Lung (tissue), 16 donors: ENCODE data around the gene PXYLP1. TPM values are rescaled to one million over a fixed set of nuclear protein-coding genes. Genes with fewer than 3 reads are reported as not detected.
A peak's percentile ranks its signal among the peaks of the same experiment; 100 is the strongest.

Source experiments
- ATAC-seq: fragments of 200-7000 bp; cut with Tn5 transposase; one replicate; pipeline ENCODE4 v1.9.1; 2020; ENCODE audit warnings: moderate number of reproducible peaks; ENCODE audit not compliant: insufficient read depth, low FRiP score
- DNase-seq, 3 donors: peaks; one replicate each; pipeline ENCODE4 v3.0.0-alpha.2; 2013 to 2017
- H3K27ac ChIP-seq, 2 donors: one replicate each; pipeline ENCODE4 v1.5.1; 2013; ENCODE audit warnings: mild to moderate bottlenecking in 2 of 2, moderate library complexity in 2 of 2, control low read depth in 1 of 2, inconsistent platforms in 1 of 2, low read depth in 1 of 2, low read length in 1 of 2
- H3K27me3 ChIP-seq, 3 donors: one replicate each; pipeline ENCODE4 v1.5.1; 2013; ENCODE audit warnings: low read length in 2 of 3; ENCODE audit not compliant: control insufficient read depth in 3 of 3, insufficient read depth in 3 of 3
- H3K36me3 ChIP-seq, 4 donors: one replicate each; pipeline ENCODE4 v1.5.1; 2013; ENCODE audit warnings: low read length in 4 of 4, mild to moderate bottlenecking in 1 of 4, moderate library complexity in 1 of 4; ENCODE audit not compliant: control insufficient read depth in 4 of 4, insufficient read depth in 4 of 4
- H3K4me1 ChIP-seq, 5 donors: one replicate each; pipeline ENCODE4 v1.5.1; 2013; ENCODE audit warnings: low read length in 5 of 5, mild to moderate bottlenecking in 2 of 5, moderate library complexity in 1 of 5; ENCODE audit not compliant: control insufficient read depth in 5 of 5, insufficient read depth in 5 of 5
- H3K4me3 ChIP-seq: one replicate; pipeline ENCODE4 v1.5.1; 2013; ENCODE audit warnings: mild to moderate bottlenecking, control low read depth, moderate library complexity
- H3K9ac ChIP-seq, 2 donors: one replicate each; pipeline ENCODE4 v1.5.1; 2013; ENCODE audit warnings: low read length in 2 of 2, control low read depth in 1 of 2; ENCODE audit not compliant: insufficient read depth in 1 of 2
- H3K9me3 ChIP-seq, 4 donors: one replicate each; pipeline ENCODE4 v1.5.1; 2013; ENCODE audit warnings: low read length in 3 of 4, mild to moderate bottlenecking in 1 of 4, moderate library complexity in 1 of 4; ENCODE audit not compliant: control insufficient read depth in 4 of 4, insufficient read depth in 3 of 4
- whole genome bisulfite sequencing, 2 donors: extraction: QIAGEN DNeasy Blood & Tissue Kit; methylation state at CpG; one replicate each; pipeline ENCODE4 v1.1.7; 2013; 5-methylcytosine and 5-hydroxymethylcytosine counted together
- long read RNA-seq, 5 donors: transcript quantifications; one replicate each; lab custom pipeline, GENCODE V29; 2026
- polyA plus RNA-seq, 2 donors: library from polyadenylated mRNA; stranded (reverse); fragments of 200-250 nt; gene quantifications; one replicate each; pipeline ENCODE4 v1.2.1, GENCODE V29; 2013
- total RNA-seq, 2 donors: library from RNA; depleted of rRNA in 1 of 2; stranded (reverse); fragments of >200 nt in 1 of 2; gene quantifications; one replicate each; pipeline ENCODE4 v1.2.1, GENCODE V29; 2014 to 2021
- TF ChIP-seq, protein P1 (sequence below): IDR thresholded peaks from 2 replicates; pipeline ENCODE4 v1.5.1; 2012; ENCODE audit warnings: mild to moderate bottlenecking; ENCODE audit errors: control extremely low read depth, extremely low read depth
- donor health status: control.
- donor health status: control.
- donor health status: Bipolar disorder and iron deficiency.
- donor health status: healthy.
- donor health status: DM: yes; HTN: yes; CAD: no.

PXYLP1 gene
- total RNA-seq = 10 to 100 TPM in 1 of 2 donors, 1 to 10 TPM in 1; 8.5 to 17.8 TPM
- 1 to 10 TPM; 6.3 TPM for polyA plus RNA-seq
- long read RNA-seq, donor 1, transcript PXYLP1-201 (6 exons, 3,281 nt) = major isoform, 11 of 18 reads
- long read RNA-seq, donor 1, partial matches to known transcripts = 0 of 18 reads
- long read RNA-seq, donor 1, other reads (novel, unspliced or antisense) = 5 of 18 reads
- long read RNA-seq, donor 2, partial matches to known transcripts = 0 of 1 reads
- long read RNA-seq, donor 2, other reads (novel, unspliced or antisense) = 0 of 1 reads
- long read RNA-seq, donor 3, partial matches to known transcripts = 0 of 5 reads
- long read RNA-seq, donor 3, other reads (novel, unspliced or antisense) = 0 of 5 reads
- long read RNA-seq, donor 4, partial matches to known transcripts = 0 of 4 reads
- long read RNA-seq, donor 4, other reads (novel, unspliced or antisense) = 0 of 4 reads
- long read RNA-seq, donor 5, transcript PXYLP1-201 (6 exons, 3,281 nt) = major isoform, 15 of 15 reads
- long read RNA-seq, donor 5, partial matches to known transcripts = 0 of 15 reads
- long read RNA-seq, donor 5, other reads (novel, unspliced or antisense) = 0 of 15 reads

DNA sequence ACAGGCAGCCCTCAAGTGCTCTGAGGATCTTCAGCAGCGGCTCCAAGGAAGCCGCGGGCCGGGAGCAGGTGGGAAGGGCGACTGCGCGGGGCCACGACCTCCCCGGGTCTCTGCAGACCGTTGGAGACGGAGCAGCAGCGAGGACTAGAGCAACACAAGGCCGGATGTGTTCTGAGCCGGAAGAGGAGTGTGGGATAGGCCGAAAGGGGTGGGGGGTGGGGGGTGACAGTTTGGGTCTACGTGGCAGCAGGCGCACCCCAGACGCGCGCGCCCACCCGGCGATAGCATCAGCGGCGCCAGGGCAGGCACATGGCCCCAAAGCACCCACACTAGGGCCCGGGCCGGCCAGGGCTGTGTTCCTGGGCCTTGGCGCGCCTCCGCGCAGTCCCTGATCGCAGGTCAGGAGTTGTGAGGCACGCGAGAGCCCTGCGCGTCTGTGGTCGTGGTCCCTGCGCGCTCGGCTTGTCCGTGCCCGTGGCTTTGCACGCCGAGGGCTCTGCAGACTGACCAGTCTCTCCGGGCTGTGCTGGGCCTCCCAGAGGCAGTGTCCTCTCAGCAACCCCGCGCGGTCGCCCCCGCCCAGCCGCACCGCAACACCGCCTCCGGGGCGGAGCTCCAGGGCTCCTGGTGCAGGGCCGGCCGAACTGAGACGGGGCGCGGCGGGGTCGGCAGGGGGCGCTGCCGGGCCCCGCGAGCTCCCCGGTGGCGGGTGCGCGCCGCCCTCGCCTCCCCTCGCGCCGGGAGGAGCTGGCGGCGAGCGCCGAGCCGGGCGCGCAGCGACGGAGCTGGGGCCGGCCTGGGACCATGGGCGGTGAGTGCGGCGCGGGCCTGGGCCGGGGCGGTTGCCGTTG is at the start of gene PXYLP1:
Gene PXYLP1, plus strand, starts transcription at position 725 of the 851 bp plus-strand sequence. CDS start 28,351 bp downstream, outside the sequence.
- Histone ChIP-seq H3K4me1 (peaks cover 0 to 55% (median 23%) of the 10 kb centered on the region in 5 donors), H3K9ac (peak within 1 kb of the TSS in 1 of 2 donors; percentile 76), H3K27me3 (no peaks in the 10 kb centered on the region), H3K4me3 (peak within 1 kb of the TSS; percentile 72), H3K9me3 (no peaks in the 10 kb centered on the region), H3K36me3 (no peaks in the 10 kb centered on the region), H3K27ac (peak within 1 kb of the TSS; percentile 92 to 94)
- TF ChIP-seq, protein P1, sequence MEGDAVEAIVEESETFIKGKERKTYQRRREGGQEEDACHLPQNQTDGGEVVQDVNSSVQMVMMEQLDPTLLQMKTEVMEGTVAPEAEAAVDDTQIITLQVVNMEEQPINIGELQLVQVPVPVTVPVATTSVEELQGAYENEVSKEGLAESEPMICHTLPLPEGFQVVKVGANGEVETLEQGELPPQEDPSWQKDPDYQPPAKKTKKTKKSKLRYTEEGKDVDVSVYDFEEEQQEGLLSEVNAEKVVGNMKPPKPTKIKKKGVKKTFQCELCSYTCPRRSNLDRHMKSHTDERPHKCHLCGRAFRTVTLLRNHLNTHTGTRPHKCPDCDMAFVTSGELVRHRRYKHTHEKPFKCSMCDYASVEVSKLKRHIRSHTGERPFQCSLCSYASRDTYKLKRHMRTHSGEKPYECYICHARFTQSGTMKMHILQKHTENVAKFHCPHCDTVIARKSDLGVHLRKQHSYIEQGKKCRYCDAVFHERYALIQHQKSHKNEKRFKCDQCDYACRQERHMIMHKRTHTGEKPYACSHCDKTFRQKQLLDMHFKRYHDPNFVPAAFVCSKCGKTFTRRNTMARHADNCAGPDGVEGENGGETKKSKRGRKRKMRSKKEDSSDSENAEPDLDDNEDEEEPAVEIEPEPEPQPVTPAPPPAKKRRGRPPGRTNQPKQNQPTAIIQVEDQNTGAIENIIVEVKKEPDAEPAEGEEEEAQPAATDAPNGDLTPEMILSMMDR = peak; percentile 71
- peak; percentile 97 for ATAC-seq
- 0 to 1% methylated on average over 77 to 92 of the region's 92 CpGs for WGBS, 2 donors
- peak; percentile 93 to 96 (median 95) for DNase-seq

- 58 to 78% methylated on average over 2 of the region's 2 CpGs for WGBS, 2 donors
- Histone ChIP-seq H3K27me3 (no peaks in the 10 kb centered on the region), H3K9ac (no peak overlapping the region), H3K36me3 (no peaks in the 10 kb centered on the region), H3K9me3 (peaks cover 0 to 13% (median 0%) of the 10 kb centered on the region in 4 donors), H3K4me1 (no peaks in the 10 kb centered on the region), H3K4me3 (no peak overlapping the region), H3K27ac (no peak overlapping the region)
- TF ChIP-seq, protein P1 = no peak
- ATAC-seq (no peak), DNase-seq (no peak)
Measured at GRCh38 chr3:141183606-141184005, 48.0 kb upstream of the PXYLP1 start.

DNA sequence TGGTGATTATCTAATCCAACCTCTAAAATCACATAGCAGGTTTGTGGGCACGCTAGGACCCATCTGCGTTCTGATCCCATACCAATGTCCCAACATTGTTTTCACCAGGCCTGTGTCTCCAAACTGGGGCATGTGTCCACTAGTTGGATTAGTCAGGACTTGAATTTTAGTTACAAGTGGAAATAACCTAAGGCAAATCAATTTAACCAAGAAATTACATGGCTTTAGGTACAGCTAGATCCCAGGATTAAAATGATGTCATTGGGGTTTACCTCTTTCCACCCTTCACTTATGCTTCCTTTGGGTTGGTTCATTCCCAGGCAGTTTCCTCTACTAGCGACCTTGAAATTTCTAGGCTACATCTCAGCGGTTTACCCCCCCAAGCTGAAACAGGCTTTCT is 47.2 kb upstream of the PXYLP1 start:
- Histone ChIP-seq H3K9me3 (peaks cover 0 to 13% (median 0%) of the 10 kb centered on the region in 4 donors), H3K4me1 (no peaks in the 10 kb centered on the region), H3K4me3 (no peak overlapping the region), H3K27me3 (no peaks in the 10 kb centered on the region), H3K9ac (no peak overlapping the region), H3K36me3 (no peaks in the 10 kb centered on the region), H3K27ac (no peak overlapping the region)
- 81 to 86% methylated on average over 4 of the region's 4 CpGs for WGBS, 2 donors
- ATAC-seq (no peak), DNase-seq (no peak)
- TF ChIP-seq, protein P1 = no peak
